Thyroid gland (tissue), 4 donors: ENCODE measurements around the gene MAP7. TPM values are rescaled to one million over a fixed set of nuclear protein-coding genes. Genes with fewer than 3 reads are reported as not detected.

Experiments used
- DNase-seq, 2 donors: peaks; one replicate each; pipeline ENCODE4 v3.0.0-alpha.2; 2019
- H3K27ac ChIP-seq, 3 donors: fragments of 200-600 bp; sonication (generic); 1 replicate in 2 of 3; 2 replicates in 1 of 3; pipeline ENCODE4 v1.5.1; 2016 to 2019; ENCODE audit warnings: mild to moderate bottlenecking in 1 of 3, moderate library complexity in 1 of 3
- H3K27me3 ChIP-seq: fragments of 200-600 bp; sonication (generic); one replicate; pipeline ENCODE4 v1.5.1; 2019
- H3K36me3 ChIP-seq, 2 donors: fragments of 200-600 bp; sonication (generic); one replicate each; pipeline ENCODE4 v1.5.1; 2016 to 2019
- H3K4me1 ChIP-seq, 2 donors: fragments of 200-600 bp; sonication (generic); one replicate each; pipeline ENCODE4 v1.5.1; 2017 to 2019
- H3K4me3 ChIP-seq, 3 donors: fragments of 200-600 bp; sonication (generic); replicated peaks in 1 of 3; 1 replicate in 2 of 3; 2 replicates in 1 of 3; pipeline ENCODE4 v1.5.1; 2016; ENCODE audit warnings: mild to moderate bottlenecking in 1 of 3
- H3K9me3 ChIP-seq: fragments of 200-600 bp; sonication (generic); one replicate; pipeline ENCODE4 v1.5.1; 2017
- POLR2A ChIP-seq, 2 donors: fragments of 450-650 bp; IDR thresholded peaks; one replicate each; pipeline ENCODE4 v1.6.1; 2017; ENCODE audit warnings: antibody characterized with exemption in 2 of 2, mild to moderate bottlenecking in 2 of 2, moderate library complexity in 1 of 2
- WGBS, 2 donors: methylation state at CpG; one replicate each; pipeline ENCODE4 v1.1.5; 2017; 5-methylcytosine and 5-hydroxymethylcytosine counted together
- intact Hi-C: fragments of 100-400 bp; cut with DNase I; formaldehyde crosslinking; loops from one replicate; pipeline ENCODE4 v1.15.1; 2023
- total RNA-seq, 4 donors: library from RNA; depleted of rRNA; stranded (reverse); fragments of >200 nt; gene quantifications; one replicate each; pipeline ENCODE4 v1.2.3, GENCODE V29; 2016
- TF ChIP-seq, protein P1 (sequence below), 6 experiments: fragments of 200-600 bp in 3 of 6; fragments of 450-650 bp in 3 of 6; sonication (generic) in 3 of 6; IDR thresholded peaks; one replicate each; pipeline ENCODE4 v1.5.1; 2016 to 2019; ENCODE audit warnings: antibody characterized with exemption in 6 of 6, mild to moderate bottlenecking in 2 of 6, inconsistent platforms in 1 of 6, moderate library complexity in 1 of 6

Gene MAP7
- total RNA-seq, 4 donors from 2014 or later, result 24.5 to 46.0 (median 36.0) TPM

DNA sequence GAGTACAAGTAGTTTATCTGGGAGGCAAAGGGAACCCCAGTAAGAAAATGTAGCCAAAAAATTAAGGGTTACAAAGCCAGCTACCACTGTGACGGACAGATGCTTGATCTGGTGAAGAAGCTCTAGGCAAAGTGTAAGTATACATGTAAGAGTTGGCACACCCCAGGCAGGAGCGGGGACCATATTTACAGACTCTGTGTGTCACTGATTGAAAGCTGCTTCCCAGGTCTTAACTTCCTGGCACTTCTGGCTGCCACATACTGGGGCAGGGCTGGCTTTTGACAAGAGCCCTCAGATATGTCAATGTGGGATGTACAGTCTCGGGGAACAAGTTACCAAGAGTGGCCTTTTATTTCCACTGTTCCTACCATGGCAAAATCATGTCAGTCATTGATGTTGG lies 212.6 kb downstream of the MAP7 start:
- DNase-seq, result no peak
- 90 to 96% methylated on average over 3 of the region's 3 CpGs for WGBS, 2 donors
- intact Hi-C loops, result no loop called here

DNA sequence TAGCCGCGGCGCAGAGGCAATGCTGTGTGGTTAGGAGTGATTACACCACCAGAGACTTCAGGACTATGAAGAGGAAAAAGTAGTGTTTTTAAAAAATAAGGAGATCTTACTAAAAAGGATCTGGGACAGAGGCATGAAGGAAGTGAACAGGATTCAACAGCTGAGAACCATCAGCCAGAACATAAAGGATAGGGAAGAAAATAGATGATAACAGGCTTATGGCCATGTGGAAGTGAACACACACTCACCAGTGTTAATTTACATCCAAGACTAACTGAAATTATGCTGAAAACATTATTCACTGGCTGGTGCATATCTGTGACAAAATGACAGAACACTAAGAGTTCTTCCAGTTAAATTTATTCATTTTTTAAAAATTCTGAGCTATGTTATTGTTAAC lies 213.1 kb downstream of the MAP7 start:
- no peak for DNase-seq
- TF ChIP-seq POLR2A (IDR thresholded peaks at IDR 0.05), result no peak
- TF ChIP-seq, protein P1, sequence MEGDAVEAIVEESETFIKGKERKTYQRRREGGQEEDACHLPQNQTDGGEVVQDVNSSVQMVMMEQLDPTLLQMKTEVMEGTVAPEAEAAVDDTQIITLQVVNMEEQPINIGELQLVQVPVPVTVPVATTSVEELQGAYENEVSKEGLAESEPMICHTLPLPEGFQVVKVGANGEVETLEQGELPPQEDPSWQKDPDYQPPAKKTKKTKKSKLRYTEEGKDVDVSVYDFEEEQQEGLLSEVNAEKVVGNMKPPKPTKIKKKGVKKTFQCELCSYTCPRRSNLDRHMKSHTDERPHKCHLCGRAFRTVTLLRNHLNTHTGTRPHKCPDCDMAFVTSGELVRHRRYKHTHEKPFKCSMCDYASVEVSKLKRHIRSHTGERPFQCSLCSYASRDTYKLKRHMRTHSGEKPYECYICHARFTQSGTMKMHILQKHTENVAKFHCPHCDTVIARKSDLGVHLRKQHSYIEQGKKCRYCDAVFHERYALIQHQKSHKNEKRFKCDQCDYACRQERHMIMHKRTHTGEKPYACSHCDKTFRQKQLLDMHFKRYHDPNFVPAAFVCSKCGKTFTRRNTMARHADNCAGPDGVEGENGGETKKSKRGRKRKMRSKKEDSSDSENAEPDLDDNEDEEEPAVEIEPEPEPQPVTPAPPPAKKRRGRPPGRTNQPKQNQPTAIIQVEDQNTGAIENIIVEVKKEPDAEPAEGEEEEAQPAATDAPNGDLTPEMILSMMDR (IDR thresholded peaks at IDR 0.05), result no peak
- Histone ChIP-seq H3K27ac (no peak overlapping the region), H3K27me3 (no peaks in the 10 kb centered on the region), H3K9me3 (no peaks in the 10 kb centered on the region), H3K36me3 (no peaks in the 10 kb centered on the region), H3K4me1 (no peaks in the 10 kb centered on the region), H3K4me3 (no peak overlapping the region)
- intact Hi-C loops, result no loop called here
- WGBS, 2 donors, result 63 to 65% methylated on average over 3 of the region's 3 CpGs

More for the DNA sequence above, 212.6 kb downstream of the MAP7 start:
- no peak for TF ChIP-seq POLR2A (IDR thresholded peaks at IDR 0.05)
- TF ChIP-seq, protein P1 (IDR thresholded peaks at IDR 0.05), result no peak
- Histone ChIP-seq H3K4me1 (no peaks in the 10 kb centered on the region), H3K4me3 (no peak overlapping the region), H3K36me3 (no peaks in the 10 kb centered on the region), H3K9me3 (no peaks in the 10 kb centered on the region), H3K27me3 (no peaks in the 10 kb centered on the region), H3K27ac (no peak overlapping the region)

DNA sequence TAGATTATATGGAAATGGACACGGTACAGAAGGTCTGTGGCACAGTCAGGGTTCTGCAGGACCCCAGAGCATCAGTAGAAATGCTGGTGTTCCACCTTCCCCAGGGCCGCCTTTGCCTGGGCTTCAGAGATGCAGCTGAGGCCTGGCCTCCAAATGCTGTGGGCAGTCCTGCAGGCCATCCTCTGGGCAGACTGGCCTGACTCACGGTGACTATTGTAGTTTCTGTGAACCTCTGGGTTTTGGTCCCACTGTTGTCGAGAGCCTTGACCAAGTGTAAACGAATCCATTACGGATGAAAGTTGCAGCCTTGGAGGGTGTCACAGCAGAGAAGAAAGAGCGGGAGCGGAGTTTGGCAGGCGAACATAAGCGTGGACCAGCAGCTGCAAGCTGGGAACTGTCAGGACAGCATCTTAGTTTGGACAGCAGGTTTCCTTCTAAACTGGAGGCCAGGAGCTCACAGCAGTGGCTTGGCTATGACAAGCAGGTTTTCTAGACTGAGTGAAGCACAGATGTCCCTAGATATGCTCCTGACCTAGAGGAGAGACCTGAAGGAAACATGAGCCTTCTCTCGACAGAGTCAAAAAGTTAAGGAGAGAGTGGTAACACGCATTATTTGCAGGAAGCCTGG lies 214.4 kb downstream of the MAP7 start:
- Histone ChIP-seq H3K36me3 (no peaks in the 10 kb centered on the region), H3K9me3 (no peaks in the 10 kb centered on the region), H3K4me1 (no peaks in the 10 kb centered on the region), H3K4me3 (no peak overlapping the region), H3K27ac (no peak overlapping the region), H3K27me3 (no peaks in the 10 kb centered on the region)
- intact Hi-C loops, result no loop called here
- WGBS, 2 donors, result 80 to 88% methylated on average over 12 of the region's 12 CpGs
- no peak for DNase-seq
- no peak for TF ChIP-seq POLR2A (IDR thresholded peaks at IDR 0.05)
- TF ChIP-seq, protein P1 (IDR thresholded peaks at IDR 0.05), result no peak

DNA sequence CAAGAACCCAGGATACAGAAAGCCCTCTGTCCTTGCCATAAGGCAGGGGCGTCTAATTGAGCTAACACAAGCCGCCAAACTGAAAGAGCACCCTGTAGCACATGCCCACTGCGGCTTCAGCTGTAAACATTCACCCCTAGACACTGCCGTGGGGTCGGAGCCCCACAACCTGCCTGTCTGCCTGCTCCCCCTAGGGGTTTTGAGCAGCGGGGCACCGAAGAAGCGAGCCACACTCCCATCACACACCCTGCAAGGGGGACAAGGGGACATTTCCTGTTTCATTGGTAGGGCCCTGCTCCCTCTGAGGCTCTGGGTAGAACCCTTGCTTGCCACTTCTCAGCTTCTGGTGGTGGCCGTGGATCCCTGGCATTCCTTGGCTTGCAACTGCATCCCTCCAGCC lies 215.4 kb downstream of the MAP7 start:
- TF ChIP-seq POLR2A (IDR thresholded peaks at IDR 0.05), result no peak
- TF ChIP-seq, protein P1 (IDR thresholded peaks at IDR 0.05), result no peak
- DNase-seq, result no peak
- 73 to 75% methylated on average over 3 to 4 of the region's 9 CpGs for WGBS, 2 donors

DNA sequence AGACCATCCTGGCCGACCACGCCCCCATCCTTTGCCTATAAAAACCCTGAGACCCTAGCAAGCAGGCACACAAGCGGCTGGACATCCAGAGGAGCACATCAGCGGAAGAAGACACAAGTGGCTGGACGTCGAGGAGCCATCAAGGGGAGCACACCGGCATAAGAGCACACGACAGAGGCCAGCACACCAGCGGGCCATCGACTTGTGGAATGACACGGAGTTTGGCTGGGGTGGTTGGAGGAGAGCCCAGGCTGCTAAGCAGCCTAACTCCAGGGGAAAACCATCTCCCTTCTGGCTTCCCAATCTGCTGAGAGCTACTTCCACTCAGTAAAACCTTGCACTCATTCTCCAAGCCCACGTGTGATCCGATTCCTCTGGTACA lies 215.8 kb downstream of the MAP7 start:
- 83 to 92% methylated on average over 3 to 12 of the region's 13 CpGs for WGBS, 2 donors
- H3K4me3 ChIP-seq, result no peak overlapping the region
- no peak for TF ChIP-seq POLR2A (IDR thresholded peaks at IDR 0.05)
- TF ChIP-seq, protein P1 (IDR thresholded peaks at IDR 0.05), result no peak
- H3K9me3 ChIP-seq, result no peaks in the 10 kb centered on the region
- no peaks in the 10 kb centered on the region for H3K36me3 ChIP-seq
- H3K27me3 ChIP-seq, result no peaks in the 10 kb centered on the region
- intact Hi-C loops, result no loop called here
- DNase-seq, result no peak
- no peak overlapping the region for H3K27ac ChIP-seq
- H3K4me1 ChIP-seq, result no peaks in the 10 kb centered on the region

More for the DNA sequence above, 215.4 kb downstream of the MAP7 start:
- Histone ChIP-seq H3K4me3 (no peak overlapping the region), H3K4me1 (no peaks in the 10 kb centered on the region), H3K9me3 (no peaks in the 10 kb centered on the region), H3K27ac (no peak overlapping the region), H3K27me3 (no peaks in the 10 kb centered on the region), H3K36me3 (no peaks in the 10 kb centered on the region)
- intact Hi-C loops, result no loop called here
